ENCODE measurements around the gene TLR3.
"Not testable (repeated sequence)": the region's sequence is repeated elsewhere in the genome, so short reads cannot be mapped to it uniquely, and the experiment has no call there.

The TLR3 gene

GRCh38 chr4:186050135-186050534 is 18.8 kb upstream of the TLR3 start:
- not testable (repeated sequence) for DNase-seq

DNA sequence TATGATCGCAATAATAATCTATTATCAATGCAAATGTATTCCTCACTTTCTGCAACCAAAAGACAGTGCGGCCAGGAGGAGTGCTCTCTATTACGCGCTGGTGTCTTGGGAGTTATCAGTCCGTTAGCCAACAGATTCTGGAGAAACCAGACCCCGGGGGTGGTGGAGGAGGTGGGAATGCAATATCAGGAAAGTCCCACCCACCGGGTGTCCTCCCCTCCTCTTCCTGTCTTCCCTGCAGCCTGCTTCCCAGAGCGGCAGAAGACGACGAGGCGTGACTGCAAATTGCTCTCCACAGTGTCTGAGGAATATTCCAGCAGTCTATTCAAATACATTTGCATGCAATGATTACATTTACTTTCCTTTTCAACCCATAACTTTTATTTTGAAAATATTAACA is 17.9 kb upstream of the TLR3 start:
- DNase-seq = no peak

GRCh38 chr4:186058253-186058979 is 10.5 kb upstream of the TLR3 start:
- no peak for DNase-seq

GRCh38 chr4:186058980-186059316 is 10.0 kb upstream of the TLR3 start:
- no peak for DNase-seq

- no peak for DNase-seq
Observed at GRCh38 chr4:186061921-186062320, 7.0 kb upstream of the TLR3 start.

- peak; percentile 38 to 53 for DNase-seq
Observed at GRCh38 chr4:186067757-186068385, 1.1 kb upstream of the TLR3 start.

DNA sequence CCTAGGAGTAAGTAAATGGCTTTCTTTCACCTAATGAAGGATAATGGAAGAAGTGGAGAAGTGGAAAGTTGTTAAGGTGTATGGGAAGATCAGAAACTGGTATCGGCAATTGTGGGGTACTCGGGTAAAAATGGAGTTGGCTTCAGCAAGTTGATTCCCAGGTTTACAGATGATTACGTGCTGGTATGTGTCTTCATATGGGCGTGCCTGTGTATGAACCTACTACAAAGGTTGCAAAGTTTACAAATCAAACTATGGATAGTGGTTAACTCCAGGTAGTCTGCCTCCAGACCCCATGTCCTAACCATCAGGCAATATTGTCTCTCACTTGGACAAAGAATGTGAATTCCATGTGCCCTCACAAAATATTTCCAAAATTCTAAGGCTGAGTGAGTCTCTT is 773 bp downstream of the TLR3 start:
- DNase-seq = no peak

DNA sequence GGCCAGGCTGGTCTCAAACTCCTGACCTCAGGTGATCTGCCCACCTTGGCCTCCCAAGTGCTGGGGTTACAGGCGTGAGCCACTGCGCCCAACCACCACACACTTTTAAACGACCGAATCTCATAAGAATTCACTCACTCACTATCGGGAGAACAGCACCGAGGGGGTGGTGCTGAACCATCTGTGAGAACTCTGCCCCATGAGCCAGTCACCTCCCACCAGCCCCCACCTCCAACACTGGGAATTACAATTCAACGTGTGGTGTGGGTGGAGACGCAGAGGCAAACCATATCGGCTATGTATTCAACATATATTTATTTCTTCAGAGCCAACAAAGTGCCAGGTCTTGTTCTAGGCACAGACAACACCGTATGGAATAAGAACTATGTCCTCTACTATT is 3.6 kb downstream of the TLR3 start:
- DNase-seq = no peak

DNA sequence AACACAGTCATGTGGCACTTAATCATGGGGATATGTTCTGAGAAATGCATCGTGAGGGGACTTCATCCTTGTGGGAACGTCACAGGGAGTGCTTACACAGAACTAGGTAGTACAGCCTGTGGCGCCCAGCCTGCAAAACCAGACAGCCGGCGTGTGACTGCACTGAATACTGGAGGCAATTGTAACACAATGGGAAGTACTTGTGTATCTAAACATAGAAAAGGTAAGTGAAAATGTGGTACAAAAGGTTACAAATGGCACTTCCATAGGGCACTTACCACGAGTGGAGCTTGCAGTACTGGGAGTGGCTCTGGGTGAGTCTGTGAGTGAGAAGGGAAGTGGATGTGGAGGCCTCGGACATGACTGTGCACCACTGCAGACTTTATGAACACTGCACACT is 5.2 kb downstream of the TLR3 start:
- peak in 1 of 2 donors; percentile 9 for DNase-seq

- DNase-seq = no peak
Observed at GRCh38 chr4:186078981-186079638, 10.2 kb downstream of the TLR3 start.

GRCh38 chr4:186079694-186080093 is 10.7 kb downstream of the TLR3 start:
- DNase-seq = no peak

DNA sequence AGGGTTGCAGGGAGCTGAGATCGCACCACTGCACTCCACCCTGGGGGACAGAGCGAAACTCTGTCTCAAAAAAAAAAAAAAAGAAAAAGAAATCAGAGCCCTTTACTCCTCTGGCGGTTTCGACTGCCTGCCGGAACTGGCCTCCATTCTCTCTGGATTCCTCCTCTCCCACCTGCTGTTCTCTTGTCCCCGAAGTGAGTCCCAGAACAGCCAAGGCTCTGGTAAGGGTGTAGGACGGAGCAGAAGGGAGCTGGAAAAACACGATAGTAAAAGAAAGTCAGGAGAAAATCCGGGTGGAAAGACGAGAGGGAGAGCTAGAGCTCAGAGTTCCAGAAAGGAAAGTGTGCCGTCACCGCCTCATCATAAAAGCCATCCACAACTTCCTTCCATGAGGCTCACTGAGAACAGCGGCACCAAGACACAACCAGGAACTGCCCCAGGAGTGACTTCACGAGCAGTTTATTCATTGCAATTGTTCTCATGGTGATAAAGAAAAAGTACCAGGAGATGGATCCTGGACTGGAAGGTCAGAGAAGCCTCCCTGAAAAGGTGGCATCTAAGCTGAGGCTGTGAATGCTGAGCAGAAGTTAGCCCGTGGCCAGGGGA is 12.3 kb downstream of the TLR3 start:
- DNase-seq = no peak

DNA sequence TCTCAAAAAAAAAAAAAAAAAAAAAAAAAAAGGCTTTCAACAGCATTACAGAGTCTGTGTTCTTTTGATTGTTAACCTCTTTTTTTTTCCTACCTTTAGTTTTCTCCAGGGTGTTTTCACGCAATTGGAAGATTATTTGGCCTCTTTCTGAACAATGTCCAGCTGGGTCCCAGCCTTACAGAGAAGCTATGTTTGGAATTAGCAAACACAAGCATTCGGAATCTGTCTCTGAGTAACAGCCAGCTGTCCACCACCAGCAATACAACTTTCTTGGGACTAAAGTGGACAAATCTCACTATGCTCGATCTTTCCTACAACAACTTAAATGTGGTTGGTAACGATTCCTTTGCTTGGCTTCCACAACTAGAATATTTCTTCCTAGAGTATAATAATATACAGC is 13.3 kb downstream of the TLR3 start:
- DNase-seq = no peak

- no peak for DNase-seq
Observed at GRCh38 chr4:186088523-186088922, 19.6 kb downstream of the TLR3 start.

DNA sequence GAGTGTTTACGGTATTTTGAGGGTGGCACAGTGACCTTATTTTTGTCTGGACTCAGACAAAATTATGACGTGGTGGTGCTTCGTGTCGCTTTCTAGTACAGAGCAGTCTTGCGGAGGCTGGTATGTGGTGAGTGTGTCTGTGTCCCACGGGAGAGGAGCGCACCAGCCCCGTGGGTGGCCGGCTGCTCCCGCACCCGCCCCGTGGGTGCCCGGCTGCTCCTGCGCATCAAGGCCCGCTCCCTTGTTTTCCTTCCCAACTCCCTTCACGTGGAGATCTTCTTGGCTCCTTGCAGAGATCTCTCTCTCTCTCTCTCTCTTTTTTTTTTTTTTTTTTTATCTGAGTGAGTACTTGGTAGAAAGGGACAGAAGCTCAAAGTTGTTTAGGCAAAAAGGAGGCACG is 23.3 kb downstream of the TLR3 start:
- no peak for DNase-seq

DNA sequence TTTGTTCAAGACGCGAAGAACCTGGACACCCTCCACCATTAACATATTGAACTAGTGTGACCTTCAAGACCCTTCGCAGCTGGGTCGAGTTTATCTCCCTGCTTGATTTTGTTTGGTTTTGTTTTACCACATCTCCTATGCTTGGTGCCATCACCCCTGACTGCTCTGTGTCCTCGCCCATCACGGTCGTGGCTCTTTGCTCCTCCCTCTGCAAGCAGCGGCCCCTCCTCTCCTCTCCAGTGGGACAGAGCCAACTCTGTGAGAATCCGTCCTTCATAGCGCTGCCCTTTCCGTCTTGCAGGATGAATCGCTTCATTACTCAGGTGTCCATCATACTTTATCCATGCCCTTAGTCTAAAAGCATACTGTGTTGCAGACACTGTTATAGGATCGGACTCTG is 26.4 kb downstream of the TLR3 start:
- no peak for DNase-seq

DNA sequence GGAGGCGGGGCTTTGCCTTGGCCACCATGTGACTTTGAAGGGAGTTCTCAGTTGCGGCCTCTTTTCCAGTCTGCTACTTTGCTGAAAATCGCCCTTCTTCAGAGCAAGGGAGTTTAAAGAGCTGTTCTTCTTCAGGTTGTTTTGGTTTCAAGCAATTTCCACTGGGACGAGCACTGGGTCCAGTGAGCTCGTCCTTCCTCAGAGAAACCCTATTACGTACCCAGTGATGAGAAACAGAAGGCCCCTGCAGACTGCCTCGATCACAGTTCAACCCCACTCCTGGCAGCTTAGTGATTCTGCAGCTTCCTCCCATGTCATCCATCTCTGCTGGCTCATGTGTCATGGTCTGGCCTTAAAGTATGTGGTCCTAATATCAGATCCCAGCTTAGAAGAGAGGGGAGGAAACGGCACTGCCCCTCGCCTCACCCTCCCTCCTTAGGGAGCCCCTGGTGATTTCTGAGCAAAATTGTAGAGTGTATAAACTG is 27.8 kb downstream of the TLR3 start:
- no peak for DNase-seq

DNA sequence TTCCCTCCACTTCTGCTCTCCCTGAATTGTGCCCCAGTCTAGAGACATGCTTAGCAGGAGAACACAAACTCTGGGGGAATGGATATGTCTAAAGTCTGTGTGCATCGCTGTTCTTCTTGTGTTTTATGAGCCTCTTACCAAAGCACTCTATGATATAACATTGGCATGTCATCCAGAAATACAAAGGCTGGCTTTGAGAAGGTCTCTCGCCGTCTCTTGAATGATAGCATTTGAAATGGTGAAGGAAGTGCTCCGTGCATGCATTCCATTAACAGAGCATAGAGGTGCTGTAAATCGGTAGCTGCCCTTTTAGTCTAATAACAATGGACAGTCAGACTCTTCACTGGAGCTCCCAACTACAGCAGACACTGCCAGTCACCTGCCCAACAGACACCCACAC is 28.4 kb downstream of the TLR3 start:
- no peak for DNase-seq

DNA sequence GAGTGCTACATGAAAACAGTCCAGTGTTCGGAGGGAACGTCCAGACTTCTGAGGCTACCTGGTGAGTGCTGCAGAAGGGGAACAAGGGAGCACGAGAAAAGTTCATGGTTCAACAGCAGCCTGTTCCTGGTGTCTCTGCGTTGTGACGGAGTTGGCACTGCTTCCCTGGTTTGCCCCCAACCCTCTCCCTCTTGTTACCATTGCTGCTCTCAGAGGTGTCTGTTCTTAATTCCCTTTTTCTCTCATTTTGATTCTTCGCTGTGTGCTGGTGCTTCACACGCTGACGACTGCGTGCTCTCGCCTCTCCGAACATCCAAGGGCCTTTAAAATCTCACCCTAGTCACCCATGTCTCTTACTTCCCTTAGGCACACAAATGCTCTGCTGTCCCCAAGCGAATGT is 34.0 kb downstream of the TLR3 start:
- no peak for DNase-seq

- DNase-seq = peak in 1 of 2 donors; percentile 4
Observed at GRCh38 chr4:186104114-186104889, 35.3 kb downstream of the TLR3 start, which contains the start of gene FAM149A. Gene FAM149A (plus strand): TSS chr4:186104704.

DNA sequence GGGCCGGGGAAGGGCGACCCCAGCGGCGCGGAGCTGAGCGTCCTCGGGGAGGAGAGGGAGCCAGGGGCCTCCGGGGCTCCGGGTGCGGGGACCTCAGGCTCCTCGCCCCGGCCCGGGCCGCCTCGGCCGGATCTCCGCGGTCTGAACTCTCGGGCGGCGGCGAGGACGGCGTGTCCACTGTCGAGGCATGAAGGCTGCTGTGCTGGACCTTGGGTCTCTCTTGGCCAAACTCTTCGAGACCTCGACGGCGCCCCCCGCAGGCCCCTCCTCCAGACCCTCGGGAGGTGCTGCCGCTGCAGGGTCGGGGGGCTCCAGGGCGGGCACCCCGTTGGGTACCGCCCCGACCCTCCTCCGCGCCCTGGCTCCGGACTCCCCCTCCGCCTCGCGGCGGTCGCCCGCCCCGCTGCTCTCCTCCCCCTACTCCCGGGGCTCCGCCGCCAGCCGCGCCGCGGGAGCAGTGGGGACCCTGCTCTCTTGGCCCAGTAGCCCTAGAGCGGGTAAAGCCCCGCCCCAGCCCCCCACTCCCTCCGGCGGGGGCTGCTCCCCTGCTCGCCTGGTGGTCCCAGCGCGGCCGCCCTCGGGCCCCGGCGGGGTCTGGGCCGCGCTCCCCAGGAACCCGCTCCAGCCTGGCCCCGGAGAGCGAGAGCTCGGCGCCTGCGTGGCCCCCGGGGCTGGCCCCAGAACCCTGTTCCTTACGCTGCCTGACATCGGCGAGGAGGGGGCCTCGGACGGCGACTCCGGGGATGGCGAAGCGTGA is 36.1 kb downstream of the TLR3 start:
- no peak for DNase-seq
